Measurements from ENCODE around the gene LRP6. TPM values are rescaled to one million over a fixed set of nuclear protein-coding genes. Genes with fewer than 3 reads are reported as not detected.

Gene LRP6
- total RNA-seq, 1 donor from 2014 or later, result 41.9 TPM

GRCh38 chr12:12095021-12095420 is 171.8 kb downstream of the LRP6 start:
- no peaks in the 10 kb centered on the region for H3K27me3 Mint-ChIP-seq (ENCODE audit: unreplicated experiment)
- H3K36me3 Mint-ChIP-seq (ENCODE audit: unreplicated experiment), result peaks cover 3% of the 10 kb centered on the region
- DNase-seq (ENCODE audit: extremely low spot score, unreplicated experiment), result peak; percentile 19
- no peak for TF ChIP-seq CTCF (IDR thresholded peaks at IDR 0.05)
- H3K27ac Mint-ChIP-seq (ENCODE audit: unreplicated experiment), result no peak overlapping the region
- H3K9me3 Mint-ChIP-seq (ENCODE audit: unreplicated experiment), result no peaks in the 10 kb centered on the region
- no peak overlapping the region for H3K4me3 Mint-ChIP-seq (ENCODE audit: unreplicated experiment)
- peaks cover 53% of the 10 kb centered on the region for H3K4me1 Mint-ChIP-seq (ENCODE audit: unreplicated experiment)

- Mint-ChIP-seq H3K9me3 (ENCODE audit: unreplicated experiment) (no peaks in the 10 kb centered on the region), H3K4me1 (ENCODE audit: unreplicated experiment) (peaks cover 56% of the 10 kb centered on the region), H3K4me3 (ENCODE audit: unreplicated experiment) (no peak overlapping the region), H3K27ac (ENCODE audit: unreplicated experiment) (no peak overlapping the region), H3K27me3 (ENCODE audit: unreplicated experiment) (no peaks in the 10 kb centered on the region), H3K36me3 (ENCODE audit: unreplicated experiment) (peaks cover 1% of the 10 kb centered on the region)
- no peak for DNase-seq (ENCODE audit: extremely low spot score, unreplicated experiment)
- TF ChIP-seq CTCF (IDR thresholded peaks at IDR 0.05), result no peak
Measured at GRCh38 chr12:12094481-12094880, 172.4 kb downstream of the LRP6 start.

DNA sequence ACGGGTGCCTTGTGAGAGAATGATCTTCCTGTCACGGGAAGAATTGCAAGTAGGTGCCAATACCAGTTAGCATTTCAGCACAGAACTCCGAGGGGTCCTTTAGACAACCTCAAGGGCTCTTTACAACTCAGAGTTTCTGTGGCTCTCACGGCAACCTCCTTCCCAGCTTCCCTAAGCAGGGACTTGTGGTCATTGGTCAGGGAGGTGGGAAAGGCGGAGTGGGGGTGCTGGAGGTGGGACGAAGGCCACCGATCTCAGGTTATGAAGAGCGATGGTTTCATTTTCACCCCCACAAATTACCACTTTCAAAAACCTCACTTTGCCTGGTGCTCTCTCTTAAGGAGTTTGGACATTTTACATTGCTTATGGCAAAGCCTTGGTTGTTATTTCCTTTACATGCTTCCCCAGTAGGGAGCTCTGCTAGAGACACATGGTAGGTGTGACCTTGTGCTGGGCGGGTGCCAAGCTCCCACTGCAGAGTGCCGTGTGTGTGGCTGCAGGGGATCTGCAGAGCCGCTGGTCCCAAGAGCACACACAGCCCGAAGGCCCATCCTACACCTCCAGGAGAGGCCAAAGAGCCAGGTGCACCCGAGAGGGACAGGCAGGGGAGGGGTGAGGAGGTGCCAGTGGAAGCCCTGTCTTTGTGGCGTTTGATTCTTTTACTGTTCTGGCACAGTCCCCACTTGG is 174.7 kb downstream of the LRP6 start:
- Mint-ChIP-seq H3K4me1 (ENCODE audit: unreplicated experiment) (peaks cover 46% of the 10 kb centered on the region), H3K27me3 (ENCODE audit: unreplicated experiment) (no peaks in the 10 kb centered on the region), H3K36me3 (ENCODE audit: unreplicated experiment) (peaks cover 1% of the 10 kb centered on the region), H3K9me3 (ENCODE audit: unreplicated experiment) (no peaks in the 10 kb centered on the region), H3K27ac (ENCODE audit: unreplicated experiment) (no peak overlapping the region), H3K4me3 (ENCODE audit: unreplicated experiment) (peak overlapping the region; percentile 0)
- peak; percentile 82 for DNase-seq (ENCODE audit: extremely low spot score, unreplicated experiment)
- no peak for TF ChIP-seq CTCF (IDR thresholded peaks at IDR 0.05)

DNA sequence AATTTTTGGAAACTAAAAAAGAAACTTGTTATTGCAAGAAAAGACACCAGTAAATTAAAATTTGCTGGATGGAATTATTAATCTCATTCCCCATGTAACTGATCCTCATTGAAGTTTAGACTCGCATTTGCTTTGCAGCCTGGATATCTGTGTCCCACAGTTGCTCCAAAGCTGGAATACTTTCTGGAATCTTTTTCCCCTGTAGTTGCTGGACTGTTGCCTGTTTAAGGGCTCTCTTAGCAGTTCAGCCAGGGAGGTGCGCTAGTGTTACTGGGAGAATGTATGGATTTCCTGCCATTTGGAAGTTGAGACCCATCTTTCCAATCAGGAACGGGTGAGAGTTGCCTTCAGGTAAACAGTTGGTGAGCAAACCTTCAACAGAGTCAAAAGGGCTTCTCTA is 175.8 kb downstream of the LRP6 start:
- no peaks in the 10 kb centered on the region for H3K27me3 Mint-ChIP-seq (ENCODE audit: unreplicated experiment)
- no peak for TF ChIP-seq CTCF (IDR thresholded peaks at IDR 0.05)
- H3K36me3 Mint-ChIP-seq (ENCODE audit: unreplicated experiment), result peaks cover 1% of the 10 kb centered on the region
- H3K4me3 Mint-ChIP-seq (ENCODE audit: unreplicated experiment), result no peak overlapping the region
- peaks cover 49% of the 10 kb centered on the region for H3K4me1 Mint-ChIP-seq (ENCODE audit: unreplicated experiment)
- no peaks in the 10 kb centered on the region for H3K9me3 Mint-ChIP-seq (ENCODE audit: unreplicated experiment)
- H3K27ac Mint-ChIP-seq (ENCODE audit: unreplicated experiment), result no peak overlapping the region
- DNase-seq (ENCODE audit: extremely low spot score, unreplicated experiment), result peak; percentile 23

- H3K27me3 Mint-ChIP-seq (ENCODE audit: unreplicated experiment), result no peaks in the 10 kb centered on the region
- H3K9me3 Mint-ChIP-seq (ENCODE audit: unreplicated experiment), result no peaks in the 10 kb centered on the region
- no peak overlapping the region for H3K27ac Mint-ChIP-seq (ENCODE audit: unreplicated experiment)
- TF ChIP-seq CTCF (IDR thresholded peaks at IDR 0.05), result no peak
- peaks cover 1% of the 10 kb centered on the region for H3K36me3 Mint-ChIP-seq (ENCODE audit: unreplicated experiment)
- H3K4me3 Mint-ChIP-seq (ENCODE audit: unreplicated experiment), result no peak overlapping the region
- peaks cover 40% of the 10 kb centered on the region for H3K4me1 Mint-ChIP-seq (ENCODE audit: unreplicated experiment)
- DNase-seq (ENCODE audit: extremely low spot score, unreplicated experiment), result no peak
Measured at GRCh38 chr12:12088761-12089160, 178.1 kb downstream of the LRP6 start.
